Activated T-cell treated with anti-CD3 and anti-CD28 coated beads for 1 hour (primary cell): ENCODE measurements around the gene ATP1B3.
A peak's percentile ranks its signal among the peaks of the same experiment; 100 is the strongest.
"Not testable (repeated sequence)": the region's sequence is repeated elsewhere in the genome, so short reads cannot be mapped to it uniquely, and the experiment has no call there.

Experiments used
- DNase-seq: peaks from one replicate; pipeline ENCODE4 v3.0.0-alpha.2; 2020; ENCODE audit warnings: low read depth

The ATP1B3 gene

DNA sequence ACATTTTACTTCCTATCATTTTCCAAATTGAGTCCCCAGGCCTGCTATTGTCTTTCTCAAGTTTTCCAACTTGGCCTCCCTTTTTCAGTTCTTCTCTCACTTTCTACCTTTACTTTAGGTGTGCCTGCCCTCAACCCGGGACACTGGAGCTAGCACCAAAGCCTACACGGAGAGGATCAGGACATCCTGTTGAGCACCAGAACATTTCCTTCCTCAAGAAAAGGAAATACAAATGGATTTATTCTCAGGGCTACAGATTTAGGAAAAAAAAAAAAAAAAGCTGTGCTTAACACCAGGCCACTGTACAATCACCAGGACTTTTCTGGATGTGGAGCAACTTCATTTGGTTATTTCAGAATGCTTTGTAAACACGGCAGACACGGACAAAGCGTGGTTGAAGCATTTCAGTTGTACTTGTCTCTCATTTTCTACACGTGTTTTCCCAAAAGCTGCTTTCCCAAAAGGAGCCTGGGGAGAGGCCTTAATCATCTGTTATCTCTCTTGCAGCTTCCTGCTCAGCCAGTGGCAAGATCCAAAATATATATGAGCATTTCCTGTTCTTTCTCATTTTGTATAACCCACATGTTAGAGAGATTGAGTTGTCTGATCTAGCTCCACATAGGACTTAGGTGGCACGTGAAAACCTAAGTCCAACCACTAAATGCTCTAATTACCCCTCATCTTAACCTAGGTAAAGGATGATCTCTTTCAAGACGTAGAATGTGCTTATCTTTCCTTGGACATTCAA is 15.5 kb upstream of the ATP1B3 start:
- DNase-seq: no peak

DNA sequence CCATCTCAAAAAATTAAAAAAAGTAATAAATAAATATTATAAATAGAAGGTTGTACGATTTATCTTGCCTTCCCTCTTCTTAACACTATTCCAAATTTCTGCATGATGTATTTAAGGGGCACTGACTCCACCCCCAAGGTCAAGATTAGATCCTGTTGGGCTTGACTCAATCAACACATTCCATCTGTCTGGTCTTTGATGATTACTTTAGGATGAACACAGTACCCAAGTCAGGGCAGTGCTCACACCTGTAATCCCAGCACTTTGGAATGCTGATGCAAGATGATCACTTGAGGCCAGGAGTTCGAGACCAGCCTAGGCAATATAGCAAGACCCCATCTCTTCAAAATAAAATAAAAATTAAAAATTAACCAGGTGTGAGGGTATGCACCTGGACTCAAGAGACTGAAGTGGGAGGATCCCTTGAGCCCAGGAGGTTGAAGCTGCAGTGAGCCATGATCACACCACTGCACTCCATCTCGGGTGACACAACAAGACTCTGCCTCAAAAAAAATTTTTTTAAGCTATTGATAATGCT is 14.1 kb upstream of the ATP1B3 start:
- DNase-seq: no peak

DNA sequence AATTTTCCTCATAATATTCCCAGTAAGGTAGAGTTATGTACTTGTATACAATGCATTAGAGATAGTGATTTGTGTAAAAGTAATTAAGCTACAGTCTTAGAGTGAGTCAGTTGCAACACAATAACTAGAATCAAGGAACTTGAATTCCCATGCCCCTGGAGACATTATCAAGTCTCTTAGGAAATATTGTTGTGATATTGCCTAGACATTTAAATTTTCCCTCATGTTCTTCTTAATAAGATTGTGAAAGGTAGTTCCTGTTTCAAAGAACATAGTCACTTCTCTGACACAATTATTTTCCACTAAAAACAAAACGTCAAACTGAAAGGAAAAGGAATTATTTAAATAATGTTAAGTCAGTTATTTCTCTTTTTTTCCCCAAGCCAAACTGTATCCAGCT is 13.0 kb upstream of the ATP1B3 start:
- no peak for DNase-seq

DNA sequence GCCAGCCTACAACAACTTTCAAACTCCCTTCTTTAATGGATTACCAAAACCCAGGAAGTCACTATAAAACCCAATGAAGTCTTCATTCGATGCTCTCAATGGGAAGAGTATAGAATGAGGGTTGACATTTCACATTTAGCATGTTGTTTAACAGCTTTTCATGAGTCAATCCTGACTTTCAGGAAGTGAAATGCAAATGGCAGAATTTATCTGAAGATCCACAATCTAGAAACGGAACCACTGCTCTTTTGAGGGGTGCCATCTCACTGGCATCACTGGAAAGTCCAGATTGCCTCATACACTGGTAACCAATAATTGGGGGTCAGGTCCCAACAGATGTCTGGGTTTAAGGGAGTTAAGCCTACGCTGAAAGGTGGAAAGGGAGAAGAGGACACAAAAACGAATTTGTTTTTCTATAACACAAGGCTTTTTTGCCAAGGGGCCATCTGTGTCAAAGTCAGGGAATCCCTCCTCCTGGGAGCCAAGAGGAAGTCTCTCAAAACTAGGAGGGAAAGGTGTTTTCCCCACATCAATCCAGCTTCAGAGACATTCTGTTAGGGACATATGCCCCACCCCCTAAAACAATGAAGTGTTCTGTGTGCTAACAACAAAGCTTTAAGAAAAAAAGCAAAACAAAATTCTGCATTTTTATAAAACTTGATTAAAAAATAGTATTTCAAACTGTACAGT is 12.0 kb upstream of the ATP1B3 start:
- DNase-seq: no peak

DNA sequence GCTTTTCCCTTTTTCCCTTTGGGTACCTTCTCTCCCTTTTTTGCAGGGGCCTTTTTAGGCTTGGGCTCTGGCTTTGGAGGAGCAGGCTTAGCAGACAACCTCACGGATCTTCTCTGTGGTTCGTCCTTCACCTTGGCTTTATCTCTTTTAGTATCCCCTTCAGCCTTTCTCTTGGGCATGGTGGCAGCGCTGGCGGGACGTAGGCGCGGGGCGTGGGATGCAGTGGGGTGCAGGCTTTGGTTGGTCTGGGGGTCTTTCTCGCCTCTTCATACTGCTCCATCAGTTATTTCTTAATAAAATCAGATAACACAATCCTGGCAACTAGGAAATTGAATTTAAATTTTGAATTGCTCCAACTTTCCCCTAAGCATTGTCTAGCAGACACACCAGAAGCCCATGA is 11.3 kb upstream of the ATP1B3 start:
- DNase-seq: no peak

DNA sequence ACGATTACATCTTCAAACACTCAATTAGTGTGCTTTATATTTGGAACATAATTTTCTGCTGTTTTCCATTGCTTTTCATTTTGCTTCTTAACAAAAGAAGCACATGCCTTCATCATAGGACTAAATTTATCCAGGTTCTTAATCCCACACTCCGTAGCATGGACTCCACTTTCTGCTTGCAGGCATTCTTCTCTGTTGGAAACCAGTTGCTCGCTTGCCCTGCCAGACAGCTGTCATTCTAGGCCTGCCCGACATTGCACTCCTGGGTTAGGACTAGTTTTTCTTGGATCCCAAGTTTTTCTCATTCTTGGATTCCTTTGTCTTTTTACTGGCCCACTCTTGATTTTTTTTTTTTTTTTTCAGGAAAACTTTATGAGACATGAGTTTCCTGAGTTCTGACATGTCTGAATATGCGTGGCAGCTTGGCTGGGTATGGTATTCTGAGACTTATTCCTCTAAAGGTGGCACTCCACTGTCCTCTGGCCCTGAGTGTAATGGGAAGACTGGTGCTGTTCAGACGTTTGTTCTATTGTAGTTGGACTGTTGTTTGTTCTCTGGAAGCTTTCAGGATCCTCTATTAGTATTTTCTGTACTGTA is 6.3 kb upstream of the ATP1B3 start:
- no peak for DNase-seq

DNA sequence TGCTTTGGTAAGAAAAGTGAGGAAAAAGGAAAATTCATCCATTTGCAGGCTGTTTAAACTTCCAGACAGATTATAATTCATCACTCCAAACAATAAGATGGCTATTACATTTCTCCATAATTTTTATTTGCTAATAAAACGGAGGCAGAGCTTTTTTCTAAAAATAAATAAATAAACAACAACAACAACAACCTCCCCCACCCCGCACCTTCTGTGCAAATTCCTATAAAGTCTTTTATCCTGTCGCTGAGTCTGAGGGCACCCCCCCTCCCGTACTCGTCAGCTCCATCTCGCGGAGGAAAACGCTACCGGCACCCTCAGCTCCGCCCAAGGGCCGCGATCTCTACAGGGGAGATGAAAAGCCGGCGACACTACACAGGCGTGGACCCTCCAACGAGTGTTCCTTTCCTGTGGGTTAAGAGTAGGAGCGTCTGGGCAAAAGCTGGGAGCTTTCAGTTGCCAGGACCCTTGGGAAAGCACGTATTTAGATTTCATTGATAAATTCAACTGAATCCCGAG is 1.0 kb upstream of the ATP1B3 start:
- peak; percentile 77 for DNase-seq

DNA sequence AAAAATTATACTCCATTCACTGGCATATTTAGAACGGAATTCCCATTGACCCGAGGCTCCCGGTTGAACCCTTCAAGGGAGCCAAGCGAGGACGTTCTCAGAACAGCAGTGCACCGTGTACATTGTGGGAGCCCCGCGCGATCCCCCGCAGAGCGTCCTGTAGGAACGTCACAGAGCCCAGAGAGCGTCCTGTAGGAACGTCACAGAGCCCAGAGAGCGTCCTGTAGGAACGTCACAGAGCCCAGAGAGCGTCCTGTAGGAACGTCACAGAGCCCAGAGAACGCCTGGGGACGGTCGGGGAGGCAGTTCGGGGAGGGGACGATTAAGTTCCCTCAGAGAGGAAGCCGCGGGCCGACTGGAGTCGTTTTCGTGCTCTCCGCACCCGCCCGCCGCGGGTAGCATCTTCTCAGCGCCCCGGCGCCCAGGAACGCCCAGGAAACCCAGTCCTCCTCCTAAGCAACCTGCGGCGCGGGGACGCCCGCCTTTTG is 506 bp upstream of the ATP1B3 start:
- peak; percentile 64 for DNase-seq

DNA sequence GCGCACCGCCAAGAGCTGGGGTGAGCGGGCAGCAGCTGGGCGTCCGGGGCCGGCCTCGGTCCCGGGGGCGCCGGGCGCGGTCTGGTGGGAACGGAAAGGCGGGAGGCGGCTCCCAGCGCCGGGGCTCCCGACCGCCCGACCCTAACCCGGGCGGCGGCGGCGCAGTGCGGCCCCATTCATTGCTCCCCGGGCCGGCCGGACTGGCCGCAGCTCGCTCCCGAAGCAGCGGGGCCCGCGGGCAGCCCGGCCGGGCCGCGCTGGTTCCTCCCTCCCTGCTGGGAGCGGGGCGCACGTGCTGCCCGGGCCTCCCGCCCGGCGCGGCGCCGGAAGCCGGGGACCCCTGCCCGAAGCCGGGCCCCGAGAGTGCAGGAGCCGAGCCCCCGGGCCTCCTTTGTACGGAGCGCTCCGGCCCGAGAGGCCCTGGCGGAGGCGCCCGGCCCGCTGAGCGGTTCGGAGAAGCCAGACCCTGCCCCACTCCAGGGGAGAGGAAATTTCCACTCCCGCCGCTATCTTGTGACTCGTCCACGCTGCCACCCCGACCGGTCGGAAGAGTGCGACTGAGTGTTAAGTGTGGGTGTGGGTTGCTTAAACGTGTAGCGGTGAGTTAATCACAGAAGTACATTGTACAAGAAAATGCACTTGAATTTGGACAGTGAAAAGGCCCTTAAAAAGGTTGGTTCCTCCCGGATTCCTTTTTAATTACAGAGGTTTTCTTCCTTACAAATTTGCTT is 613 bp downstream of the ATP1B3 start:
- peak; percentile 51 for DNase-seq

DNA sequence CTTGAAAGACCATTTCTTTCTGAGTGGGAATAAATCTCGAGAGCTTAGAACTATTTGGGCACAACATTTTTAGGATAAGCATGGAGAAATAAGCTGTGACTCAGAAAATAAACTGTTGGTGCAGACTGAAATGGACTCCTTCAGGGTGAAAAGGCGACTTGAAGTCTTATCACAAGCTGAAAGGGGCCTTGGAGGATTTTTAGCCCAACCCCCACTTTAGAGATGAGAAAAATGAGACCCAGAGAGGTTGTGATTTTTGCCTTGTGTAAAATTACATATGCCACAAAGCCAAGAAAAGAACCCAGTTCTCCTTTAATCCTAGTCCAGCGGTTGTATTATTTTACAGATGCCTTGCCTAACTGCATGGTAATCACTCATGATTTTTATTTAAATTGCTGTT is 1.5 kb downstream of the ATP1B3 start:
- DNase-seq: no peak

DNA sequence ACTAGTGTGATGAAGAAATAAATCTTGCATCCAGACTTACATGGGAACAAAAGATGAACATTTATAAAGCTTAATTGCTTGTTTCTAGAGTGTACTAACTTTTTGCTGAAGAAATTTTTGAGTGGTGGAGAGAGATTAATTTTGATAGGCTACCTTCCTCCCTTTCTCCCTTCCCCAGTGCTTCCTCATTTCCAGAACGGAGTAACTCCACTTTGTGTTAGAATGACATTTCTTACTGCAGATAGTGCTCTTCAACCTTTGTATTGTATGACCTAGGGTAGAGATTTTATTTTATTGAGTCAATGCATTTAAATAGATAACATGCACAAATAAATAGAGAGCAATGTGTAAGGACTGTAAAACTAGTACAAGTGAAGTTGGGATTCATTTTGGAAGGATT is 1.9 kb downstream of the ATP1B3 start:
- DNase-seq: no peak

DNA sequence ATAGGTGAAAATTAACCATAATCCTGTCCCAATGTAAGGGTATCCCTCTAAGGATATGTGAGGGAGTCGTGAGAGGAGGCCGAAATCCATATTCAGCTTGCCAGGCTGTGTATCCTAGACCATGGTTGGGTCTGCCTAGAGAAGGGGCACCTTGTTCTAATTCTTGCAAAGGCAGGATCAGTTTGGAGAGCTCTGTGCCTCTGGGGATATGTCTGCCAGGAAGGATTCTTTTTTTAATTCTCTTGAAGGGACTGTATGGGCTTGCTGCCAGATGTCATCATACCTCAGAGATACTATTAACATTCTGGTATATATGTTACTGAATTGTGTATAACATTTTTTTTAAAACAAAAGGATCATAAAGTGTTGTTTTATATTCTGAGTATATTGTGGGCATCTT is 2.4 kb downstream of the ATP1B3 start:
- DNase-seq: no peak

DNA sequence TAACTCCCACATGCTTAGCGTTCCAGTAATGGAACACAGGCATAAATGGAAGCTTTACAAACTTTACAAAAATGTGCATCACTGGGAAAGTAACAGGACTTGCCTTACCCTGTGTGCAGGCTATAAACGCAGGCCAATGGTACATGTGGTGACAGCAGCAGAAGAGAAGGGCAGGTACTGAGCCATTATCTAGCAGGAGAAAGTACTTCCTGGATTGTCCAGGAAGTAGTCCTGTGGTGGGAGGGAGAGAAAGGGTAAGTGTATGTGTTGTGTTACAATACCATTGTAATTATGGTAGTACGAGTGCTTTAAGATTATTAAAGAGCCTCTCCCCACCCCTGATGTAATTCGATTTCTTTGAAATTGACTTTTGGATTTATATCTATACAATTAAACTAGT is 5.3 kb downstream of the ATP1B3 start:
- DNase-seq: no peak

DNA sequence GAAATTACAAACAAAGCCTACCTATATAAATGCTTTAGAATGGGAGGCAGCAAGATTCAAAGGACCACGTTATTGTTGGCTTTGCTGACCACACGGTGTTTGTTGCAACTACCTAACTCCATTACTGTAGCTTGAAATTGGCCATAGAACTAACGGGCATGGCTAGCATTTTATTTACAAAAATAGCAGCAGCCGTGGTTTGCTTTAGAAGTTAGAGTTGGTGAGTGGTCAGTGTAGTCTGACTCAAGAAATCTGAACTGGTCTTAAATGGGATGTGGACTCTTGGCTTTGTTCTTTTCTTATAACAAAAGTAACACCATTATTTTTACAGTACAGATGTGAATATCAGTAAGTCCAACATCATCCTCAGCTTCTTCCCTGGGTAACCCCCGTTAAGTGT is 10.6 kb downstream of the ATP1B3 start:
- no peak for DNase-seq

DNA sequence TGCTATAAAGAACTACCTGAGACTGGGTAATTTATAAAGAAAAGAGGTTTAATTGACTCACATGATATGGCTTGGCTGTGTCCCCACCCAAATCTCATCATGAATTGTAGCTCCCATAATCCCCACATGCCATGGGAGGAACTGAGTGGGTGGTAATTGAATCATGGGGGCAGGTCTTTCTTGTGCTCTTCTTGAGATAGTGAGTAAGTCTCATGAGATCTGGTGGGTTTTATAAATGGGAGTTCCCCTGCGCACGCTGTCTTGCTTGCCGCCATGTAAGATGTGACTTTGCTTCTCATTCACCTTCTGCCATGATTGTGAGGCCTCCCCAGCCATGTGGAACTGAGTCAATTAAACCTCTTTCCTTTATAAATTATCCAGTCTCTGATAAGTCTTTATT is 12.1 kb downstream of the ATP1B3 start:
- DNase-seq: not testable (repeated sequence)

DNA sequence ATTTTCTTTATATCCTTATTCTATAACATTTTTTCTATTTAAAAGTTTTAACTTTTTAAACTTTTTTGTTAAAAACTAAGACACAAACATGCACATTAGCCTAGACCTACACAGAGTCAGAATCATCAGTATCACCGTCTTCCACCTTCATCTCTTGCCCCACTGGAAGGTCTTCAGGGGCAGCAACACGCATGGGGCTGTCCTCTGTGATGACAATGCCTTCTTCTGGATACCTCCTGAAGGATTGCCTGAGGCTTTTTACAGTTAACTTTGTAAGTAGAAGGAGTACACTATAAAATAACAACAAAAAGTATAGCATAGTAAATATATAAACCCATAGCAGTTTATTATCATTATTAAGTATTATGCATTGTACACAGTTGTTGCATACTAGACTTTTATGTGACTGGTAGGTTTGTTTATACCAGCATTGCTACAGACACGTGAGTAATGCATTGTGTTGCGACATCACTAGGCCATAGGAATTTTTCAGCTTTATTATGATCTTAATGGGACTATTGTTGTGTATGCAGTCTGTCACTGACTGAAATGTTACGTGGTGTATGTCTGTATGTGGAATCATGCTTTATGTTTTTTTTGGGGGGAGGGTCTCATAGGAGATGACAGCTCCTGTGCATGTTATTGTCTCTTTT is 18.2 kb downstream of the ATP1B3 start:
- no peak for DNase-seq

DNA sequence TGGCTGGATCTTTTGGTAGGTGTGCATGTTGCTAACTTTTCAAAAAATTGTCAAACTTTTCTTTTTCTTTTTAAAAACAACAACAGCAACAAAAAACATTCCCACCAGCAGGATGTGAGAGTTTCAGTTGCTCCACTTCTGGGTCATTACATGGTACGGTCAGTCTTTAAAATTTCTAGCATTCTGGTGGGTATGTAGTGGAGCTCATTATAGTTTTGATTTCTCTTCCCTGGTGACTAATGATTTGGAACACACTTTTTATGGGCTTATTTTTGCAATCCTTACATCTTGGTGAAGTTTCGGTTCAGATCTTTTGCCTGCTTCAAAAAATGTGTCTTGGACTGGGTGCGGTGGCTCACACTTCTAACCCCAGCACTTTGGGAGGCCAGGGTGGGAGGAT is 19.3 kb downstream of the ATP1B3 start:
- DNase-seq: no peak

DNA sequence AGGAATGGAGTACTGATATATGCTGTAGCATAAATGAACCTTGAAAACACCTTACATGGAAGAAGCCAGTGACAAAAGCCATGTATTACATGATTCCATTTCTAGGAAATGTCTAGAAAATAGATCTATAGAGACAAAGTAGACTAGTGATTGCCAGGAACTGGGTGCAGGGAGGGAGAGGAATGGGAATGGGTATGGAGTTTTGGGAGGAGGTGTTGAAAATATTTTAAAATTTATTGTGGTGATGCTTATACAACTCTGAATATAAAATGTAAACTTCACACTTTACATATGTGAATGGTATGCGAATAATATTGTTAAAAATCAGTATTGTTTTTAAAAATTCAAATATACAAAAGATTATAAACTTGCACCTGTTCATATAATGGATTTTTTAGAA is 22.5 kb downstream of the ATP1B3 start:
- no peak for DNase-seq

DNA sequence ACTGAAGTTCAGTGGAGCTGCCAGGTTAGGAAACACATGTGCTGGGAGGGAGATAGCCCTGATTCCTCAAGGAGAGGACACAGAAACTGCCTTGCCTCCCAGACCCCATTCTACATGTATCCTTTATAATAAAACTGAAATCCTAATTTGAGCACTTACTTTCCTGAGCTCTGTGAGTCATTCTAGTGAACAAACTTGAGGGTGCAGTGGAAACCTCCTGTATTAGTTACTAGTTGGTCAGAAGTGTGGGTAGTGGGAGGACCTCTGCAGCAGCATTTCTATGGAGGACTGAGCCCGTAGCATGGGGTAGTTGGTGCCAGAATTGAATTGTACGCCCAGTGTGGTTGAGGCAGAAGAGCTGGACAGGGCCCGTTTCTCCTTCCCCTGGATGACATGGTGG is 23.9 kb downstream of the ATP1B3 start:
- no peak for DNase-seq

DNA sequence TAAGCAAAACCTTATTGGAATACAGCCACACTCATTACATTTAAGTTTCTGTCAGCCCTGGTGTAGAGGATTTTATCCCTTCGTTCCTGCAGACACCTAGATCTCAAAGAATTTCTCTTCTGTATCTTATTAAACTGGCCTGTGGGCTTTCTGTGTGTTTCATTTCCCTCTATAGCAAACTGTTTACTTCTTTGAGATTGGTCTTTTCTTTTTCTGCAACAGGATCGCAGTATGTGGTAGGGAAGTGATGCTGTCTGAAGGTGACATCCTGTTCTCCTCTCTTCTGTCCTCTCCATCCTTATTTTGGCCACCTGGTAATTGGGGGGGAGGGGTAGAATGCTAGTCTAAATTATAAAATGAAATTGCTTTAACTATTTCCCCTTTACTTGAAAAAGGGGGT is 25.5 kb downstream of the ATP1B3 start:
- DNase-seq: no peak

DNA sequence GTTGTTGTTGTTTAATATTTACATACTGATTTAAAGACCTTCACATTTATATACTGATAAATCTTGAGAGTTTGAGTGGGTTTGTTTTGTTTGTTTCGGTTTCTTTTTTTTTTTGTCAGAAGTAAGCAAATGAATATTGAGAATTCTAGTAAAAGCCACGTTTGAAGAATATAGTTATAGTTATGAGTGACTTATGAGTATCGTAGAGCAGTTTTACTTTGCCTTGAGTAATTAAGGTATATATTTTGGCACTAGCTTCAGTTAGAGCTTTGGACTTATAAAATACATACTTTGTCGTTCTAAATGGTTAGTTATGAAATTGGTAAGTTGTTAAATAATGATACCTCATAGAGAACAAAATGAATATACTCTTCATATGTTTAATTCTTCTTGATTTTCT is 27.8 kb downstream of the ATP1B3 start:
- DNase-seq: no peak

DNA sequence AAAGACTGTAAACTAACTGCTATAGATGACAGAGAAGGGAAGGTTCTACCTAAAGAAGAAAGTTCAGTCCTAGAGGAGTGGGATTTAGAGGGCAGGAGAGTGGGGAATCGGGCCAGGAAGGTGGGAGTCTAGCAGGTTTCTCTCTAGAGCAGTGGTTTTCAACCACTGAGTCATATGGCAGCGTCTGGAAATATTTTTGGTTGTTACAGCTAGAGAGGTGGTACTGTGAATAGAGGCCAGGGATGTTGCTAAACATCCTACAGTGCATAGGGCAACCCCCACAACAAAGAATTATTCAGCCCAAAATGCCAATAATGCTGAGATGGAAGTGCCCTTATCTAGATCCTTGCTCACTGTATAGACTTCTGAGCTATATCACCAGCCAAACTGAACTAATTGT is 28.7 kb downstream of the ATP1B3 start:
- no peak for DNase-seq
